HEK293 (cell line): ENCODE results near the gene CCDC186.

ENCODE experiments used
- CTCF ChIA-PET: fragments of 350-600 bp; formaldehyde crosslinking; extraction: SDS; loops from one replicate; lab custom pipeline; 2021; ENCODE audit warnings: antibody characterized with exemption; lab: Yijun Ruan, JAX
- POLR2A ChIA-PET: fragments of 300-600 bp; formaldehyde crosslinking; extraction: SDS; loops from one replicate; lab custom pipeline; 2020; ENCODE audit warnings: antibody characterized with exemption, inconsistent platforms; lab: Yijun Ruan, JAX
- H3K27ac ChIP-seq: fragments of 200-500 bp; sonication (Bioruptor generic); 2 replicates; pipeline ENCODE4 v1.5.1; 2014; ENCODE audit warnings: low read depth, low read length, control low read depth, inconsistent platforms; ENCODE audit errors: extremely low read depth
- H3K36me3 ChIP-seq, 2 experiments: fragments of 200-500 bp in 1 of 2; sonication (Bioruptor generic) in 1 of 2; 1 replicate in 1 of 2; 2 replicates in 1 of 2; pipeline ENCODE4 v1.5.1; 2014 to 2017; ENCODE audit warnings: inconsistent platforms in 2 of 2, low read length in 2 of 2; ENCODE audit not compliant: control insufficient read depth in 2 of 2, insufficient read depth in 1 of 2
- H3K4me1 ChIP-seq: fragments of 200-500 bp; sonication (Bioruptor generic); 2 replicates; pipeline ENCODE4 v1.5.1; 2014; ENCODE audit warnings: mild to moderate bottlenecking, low read length, inconsistent platforms; ENCODE audit not compliant: control insufficient read depth, insufficient read depth
- H3K4me3 ChIP-seq: 2 replicates; pipeline ENCODE4 v1.5.1; 2011; ENCODE audit warnings: low read depth, mild to moderate bottlenecking, control low read depth, low read length, moderate library complexity
- H3K9me3 ChIP-seq: fragments of 200-500 bp; sonication (Bioruptor generic); 2 replicates; pipeline ENCODE4 v1.5.1; 2014; ENCODE audit warnings: low read depth, low read length, inconsistent platforms; ENCODE audit not compliant: control insufficient read depth, insufficient read depth
- INSM2 ChIP-seq: fragments of 450-650 bp; formaldehyde crosslinking; IDR thresholded peaks from 2 replicates; pipeline ENCODE4 v1.5.1; 2016; ENCODE audit warnings: missing biosample characterization, missing genetic modification characterization
- OSR2 ChIP-seq: fragments of 450-650 bp; formaldehyde crosslinking; IDR thresholded peaks from 2 replicates; pipeline ENCODE4 v1.5.1; 2016; ENCODE audit warnings: missing biosample characterization, missing genetic modification characterization
- PRDM1 ChIP-seq: fragments of 450-650 bp; formaldehyde crosslinking; IDR thresholded peaks from 2 replicates; pipeline ENCODE4; 2016; ENCODE audit warnings: missing biosample characterization, missing genetic modification characterization
- SCRT1 ChIP-seq: fragments of 450-650 bp; formaldehyde crosslinking; IDR thresholded peaks from 2 replicates; pipeline ENCODE4 v1.5.1; 2016; ENCODE audit warnings: missing biosample characterization, missing genetic modification characterization, borderline replicate concordance
- YY1 ChIP-seq: fragments of 450-650 bp; formaldehyde crosslinking; IDR thresholded peaks from 2 replicates; pipeline ENCODE4 v1.5.1; 2018; ENCODE audit warnings: missing biosample characterization, missing genetic modification characterization
- ZBTB6 ChIP-seq: fragments of 450-650 bp; formaldehyde crosslinking; IDR thresholded peaks from 2 replicates; pipeline ENCODE4 v1.5.1; 2017; ENCODE audit warnings: missing biosample characterization, missing genetic modification characterization
- ZFHX2 ChIP-seq: fragments of 450-650 bp; formaldehyde crosslinking; conservative IDR thresholded peaks from 2 replicates; pipeline ENCODE4 v1.5.1; 2016; ENCODE audit warnings: missing biosample characterization, missing genetic modification characterization
- ZNF140 ChIP-seq: fragments of 450-650 bp; formaldehyde crosslinking; IDR thresholded peaks from 2 replicates; pipeline ENCODE4 v1.5.1; 2016; ENCODE audit warnings: missing biosample characterization, missing genetic modification characterization
- ZNF18 ChIP-seq: fragments of 450-650 bp; formaldehyde crosslinking; IDR thresholded peaks from 2 replicates; pipeline ENCODE4 v1.5.1; 2016; ENCODE audit warnings: missing biosample characterization, missing genetic modification characterization
- ZNF221 ChIP-seq: fragments of 450-650 bp; formaldehyde crosslinking; IDR thresholded peaks from 2 replicates; pipeline ENCODE4 v1.5.1; 2017; ENCODE audit warnings: missing biosample characterization, missing genetic modification characterization, borderline replicate concordance
- ZNF26 ChIP-seq: fragments of 450-650 bp; formaldehyde crosslinking; IDR thresholded peaks from 2 replicates; pipeline ENCODE4 v1.5.1; 2016; ENCODE audit warnings: missing biosample characterization, missing genetic modification characterization
- ZNF398 ChIP-seq: fragments of 450-650 bp; formaldehyde crosslinking; IDR thresholded peaks from 2 replicates; pipeline ENCODE4 v1.5.1; 2017; ENCODE audit warnings: missing biosample characterization, missing genetic modification characterization
- ZNF416 ChIP-seq: fragments of 450-650 bp; formaldehyde crosslinking; IDR thresholded peaks from 2 replicates; pipeline ENCODE4 v1.5.1; 2016; ENCODE audit warnings: missing biosample characterization, missing genetic modification characterization
- ZNF518A ChIP-seq: fragments of 450-650 bp; formaldehyde crosslinking; conservative IDR thresholded peaks from 2 replicates; pipeline ENCODE4 v1.5.1; 2016; ENCODE audit warnings: low read depth, missing biosample characterization, missing genetic modification characterization
- ZNF530 ChIP-seq: fragments of 450-650 bp; formaldehyde crosslinking; IDR thresholded peaks from 2 replicates; pipeline ENCODE4 v1.5.1; 2016; ENCODE audit warnings: low read depth, missing biosample characterization, missing genetic modification characterization
- ZNF610 ChIP-seq: fragments of 450-650 bp; formaldehyde crosslinking; IDR thresholded peaks from 2 replicates; pipeline ENCODE4 v1.5.1; 2016; ENCODE audit warnings: missing biosample characterization, missing genetic modification characterization, borderline replicate concordance
- ZNF639 ChIP-seq: fragments of 450-650 bp; formaldehyde crosslinking; IDR thresholded peaks from 2 replicates; pipeline ENCODE4 v1.5.1; 2016; ENCODE audit warnings: missing biosample characterization, missing genetic modification characterization

The CCDC186 gene

GRCh38 chr10:114179148-114179547 lies 5.1 kb upstream of the CCDC186 start, which contains the start of gene TDRD1 (continued):
- no peak for TF ChIP-seq ZNF639
- no peak for TF ChIP-seq OSR2

GRCh38 chr10:114176511-114176910 lies 2.5 kb upstream of the CCDC186 start:
- peaks cover 9% of the 10 kb centered on the region for H3K4me1 ChIP-seq
- no peak overlapping the region for H3K4me3 ChIP-seq
- no peak overlapping the region for H3K27ac ChIP-seq
- no peaks in the 10 kb centered on the region; a peak in 1 of 3 replicates for H3K36me3 ChIP-seq
- TF ChIP-seq YY1 (tag by site-specific recombination): no peak
- no peak for TF ChIP-seq SCRT1
- TF ChIP-seq PRDM1 (tag by site-specific recombination): peak; percentile 66
- TF ChIP-seq, all 188 proteins: peak for 1
- ChIA-PET POLR2A (no interaction called here), CTCF (no interaction called here)
- no peaks in the 10 kb centered on the region for H3K9me3 ChIP-seq

- H3K4me3 ChIP-seq: no peak overlapping the region
- TF ChIP-seq ZNF416 (no peak), ZNF518A (tag by site-specific recombination) (no peak), OSR2 (no peak), ZNF18 (tag by site-specific recombination) (no peak), INSM2 (no peak), ZNF398 (tag by site-specific recombination) (no peak), ZNF26 (tag by site-specific recombination) (no peak), ZBTB6 (tag by site-specific recombination) (no peak), ZNF530 (tag by site-specific recombination) (no peak), ZNF221 (tag by site-specific recombination) (no peak), ZNF140 (tag by site-specific recombination) (no peak), ZFHX2 (tag by site-specific recombination) (no peak), ZNF610 (tag by site-specific recombination) (no peak)
- H3K36me3 ChIP-seq: no peaks in the 10 kb centered on the region; a peak in 1 of 3 replicates
- POLR2A ChIA-PET: no interaction called here
- H3K9me3 ChIP-seq: no peaks in the 10 kb centered on the region
- CTCF ChIA-PET: interaction anchor here (0.6 kb wide), 1 partner anchor 102 kb away, joined by 3 read pairs; no protein-coding TSS in a partner anchor
- H3K27ac ChIP-seq: no peak overlapping the region
- H3K4me1 ChIP-seq: peaks cover 9% of the 10 kb centered on the region
Observed at GRCh38 chr10:114175667-114176066, 1.7 kb upstream of the CCDC186 start.
